ENCODE results near the gene PIF1. TPM values are rescaled to one million over a fixed set of nuclear protein-coding genes. Genes with fewer than 3 reads are reported as not detected.

Gene PIF1
- polyA plus RNA-seq, 2 donors = 5.0 to 9.2 TPM

- no peaks in the 10 kb centered on the region for H3K9me3 ChIP-seq (ENCODE audit: control insufficient read depth in 2 of 2, insufficient read depth in 1 of 2, low read depth in 1 of 2, low read length in 1 of 2)
- H3K4me3 ChIP-seq (ENCODE audit: low read depth in 1 of 2, low read length in 2 of 2) = no peak overlapping the region
- no peaks in the 10 kb centered on the region for H3K36me3 ChIP-seq (ENCODE audit: control insufficient read depth in 2 of 2, insufficient read depth in 2 of 2, low read length in 1 of 2)
- H3K27ac ChIP-seq (ENCODE audit: low read depth in 2 of 2, low read length in 1 of 2) = no peak overlapping the region
- no peaks in the 10 kb centered on the region for H3K4me1 ChIP-seq (ENCODE audit: control insufficient read depth in 2 of 2, insufficient read depth in 2 of 2, low read length in 1 of 2)
- H3K27me3 ChIP-seq (ENCODE audit: control insufficient read depth in 1 of 2, insufficient read depth in 2 of 2, low read length in 2 of 2) = no peaks in the 10 kb centered on the region
- 81 to 86% methylated on average over 5 of the region's 5 CpGs for WGBS, 2 donors
Measured at GRCh38 chr15:64782751-64783150, 42.7 kb downstream of the PIF1 start.

DNA sequence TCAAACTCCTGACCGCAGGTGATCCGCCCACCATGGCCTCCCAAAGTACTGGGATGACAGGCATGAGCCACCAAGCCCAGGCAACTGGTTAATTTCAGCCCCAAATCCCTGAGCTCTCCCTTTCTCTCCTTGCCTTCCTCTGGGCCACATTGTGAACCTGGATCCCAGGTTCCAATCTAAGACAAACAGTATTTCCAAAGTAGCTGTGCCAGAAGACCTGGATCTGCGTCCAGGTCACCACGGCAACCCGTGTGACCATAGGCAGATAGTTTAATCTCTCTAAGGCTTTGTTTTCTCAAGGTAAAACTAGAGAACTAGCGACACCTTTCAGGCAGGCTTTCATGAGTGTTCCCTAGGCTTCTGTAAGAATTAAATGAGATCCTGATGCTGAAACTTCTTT, 44.1 kb downstream of the PIF1 start:
- no peaks in the 10 kb centered on the region for H3K9me3 ChIP-seq (ENCODE audit: control insufficient read depth in 2 of 2, insufficient read depth in 1 of 2, low read depth in 1 of 2, low read length in 1 of 2)
- no peaks in the 10 kb centered on the region for H3K4me1 ChIP-seq (ENCODE audit: control insufficient read depth in 2 of 2, insufficient read depth in 2 of 2, low read length in 1 of 2)
- H3K27ac ChIP-seq (ENCODE audit: low read depth in 2 of 2, low read length in 1 of 2) = no peak overlapping the region
- no peaks in the 10 kb centered on the region for H3K27me3 ChIP-seq (ENCODE audit: control insufficient read depth in 1 of 2, insufficient read depth in 2 of 2, low read length in 2 of 2)
- WGBS, 2 donors = 77 to 78% methylated on average over 6 of the region's 6 CpGs
- H3K36me3 ChIP-seq (ENCODE audit: control insufficient read depth in 2 of 2, insufficient read depth in 2 of 2, low read length in 1 of 2) = no peaks in the 10 kb centered on the region
- H3K4me3 ChIP-seq (ENCODE audit: low read depth in 1 of 2, low read length in 2 of 2) = no peak overlapping the region

- no peaks in the 10 kb centered on the region for H3K4me1 ChIP-seq (ENCODE audit: control insufficient read depth in 2 of 2, insufficient read depth in 2 of 2, low read length in 1 of 2)
- H3K27ac ChIP-seq (ENCODE audit: low read depth in 2 of 2, low read length in 1 of 2) = no peak overlapping the region
- 72 to 82% methylated on average over 8 of the region's 8 CpGs for WGBS, 2 donors
- no peak overlapping the region for H3K4me3 ChIP-seq (ENCODE audit: low read depth in 1 of 2, low read length in 2 of 2)
- H3K36me3 ChIP-seq (ENCODE audit: control insufficient read depth in 2 of 2, insufficient read depth in 2 of 2, low read length in 1 of 2) = no peaks in the 10 kb centered on the region
- H3K9me3 ChIP-seq (ENCODE audit: control insufficient read depth in 2 of 2, insufficient read depth in 1 of 2, low read depth in 1 of 2, low read length in 1 of 2) = no peaks in the 10 kb centered on the region
- H3K27me3 ChIP-seq (ENCODE audit: control insufficient read depth in 1 of 2, insufficient read depth in 2 of 2, low read length in 2 of 2) = no peaks in the 10 kb centered on the region
Measured at GRCh38 chr15:64780600-64781156, 44.8 kb downstream of the PIF1 start.

- peaks cover 0 to 2% of the 10 kb centered on the region in 2 donors for H3K4me1 ChIP-seq (ENCODE audit: control insufficient read depth in 2 of 2, insufficient read depth in 2 of 2, low read length in 1 of 2)
- H3K9me3 ChIP-seq (ENCODE audit: control insufficient read depth in 2 of 2, insufficient read depth in 1 of 2, low read depth in 1 of 2, low read length in 1 of 2) = no peaks in the 10 kb centered on the region
- no peak overlapping the region for H3K4me3 ChIP-seq (ENCODE audit: low read depth in 1 of 2, low read length in 2 of 2)
- no peaks in the 10 kb centered on the region for H3K27me3 ChIP-seq (ENCODE audit: control insufficient read depth in 1 of 2, insufficient read depth in 2 of 2, low read length in 2 of 2)
- WGBS, 2 donors = 96 to 98% methylated on average over 1 of the region's 1 CpG
- H3K36me3 ChIP-seq (ENCODE audit: control insufficient read depth in 2 of 2, insufficient read depth in 2 of 2, low read length in 1 of 2) = no peaks in the 10 kb centered on the region
- H3K27ac ChIP-seq (ENCODE audit: low read depth in 2 of 2, low read length in 1 of 2) = no peak overlapping the region
Measured at GRCh38 chr15:64779630-64780029, 45.8 kb downstream of the PIF1 start.

GRCh38 chr15:64779024-64779423, 46.4 kb downstream of the PIF1 start:
- H3K4me1 ChIP-seq (ENCODE audit: control insufficient read depth in 2 of 2, insufficient read depth in 2 of 2, low read length in 1 of 2) = peaks cover 0 to 2% of the 10 kb centered on the region in 2 donors
- H3K27ac ChIP-seq (ENCODE audit: low read depth in 2 of 2, low read length in 1 of 2) = no peak overlapping the region
- no peaks in the 10 kb centered on the region for H3K27me3 ChIP-seq (ENCODE audit: control insufficient read depth in 1 of 2, insufficient read depth in 2 of 2, low read length in 2 of 2)
- H3K36me3 ChIP-seq (ENCODE audit: control insufficient read depth in 2 of 2, insufficient read depth in 2 of 2, low read length in 1 of 2) = no peaks in the 10 kb centered on the region
- 62 to 81% methylated on average over 2 of the region's 2 CpGs for WGBS, 2 donors
- no peaks in the 10 kb centered on the region for H3K9me3 ChIP-seq (ENCODE audit: control insufficient read depth in 2 of 2, insufficient read depth in 1 of 2, low read depth in 1 of 2, low read length in 1 of 2)
- H3K4me3 ChIP-seq (ENCODE audit: low read depth in 1 of 2, low read length in 2 of 2) = no peak overlapping the region

DNA sequence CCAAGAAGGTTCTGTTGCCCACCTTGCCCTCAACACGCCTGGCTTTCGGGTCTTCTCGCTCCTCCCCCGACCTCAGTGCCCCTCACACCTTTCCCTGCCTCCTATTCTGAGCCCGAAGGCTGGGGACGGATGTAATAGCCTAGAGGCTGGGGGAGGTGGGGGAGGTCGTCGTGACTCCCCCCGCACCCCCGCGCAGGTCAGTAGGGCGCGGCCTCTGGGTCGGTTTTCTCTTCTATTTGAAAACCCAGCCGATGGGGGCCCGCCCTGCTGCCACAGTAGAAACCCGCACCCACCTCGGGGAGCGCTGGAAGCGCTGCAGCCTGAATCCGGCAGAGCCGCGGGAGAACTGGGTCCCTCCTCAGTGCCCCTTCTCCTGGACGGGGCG, 49.1 kb downstream of the PIF1 start:
- 27 to 45% methylated on average over 22 to 25 of the region's 25 CpGs for WGBS, 2 donors
- Histone ChIP-seq H3K27me3 (ENCODE audit: control insufficient read depth in 1 of 2, insufficient read depth in 2 of 2, low read length in 2 of 2) (no peaks in the 10 kb centered on the region), H3K4me1 (ENCODE audit: control insufficient read depth in 2 of 2, insufficient read depth in 2 of 2, low read length in 1 of 2) (peaks cover 0 to 2% of the 10 kb centered on the region in 2 donors), H3K9me3 (ENCODE audit: control insufficient read depth in 2 of 2, insufficient read depth in 1 of 2, low read depth in 1 of 2, low read length in 1 of 2) (no peaks in the 10 kb centered on the region), H3K4me3 (ENCODE audit: low read depth in 1 of 2, low read length in 2 of 2) (peak overlapping the region in 1 of 2 donors; percentile 75), H3K36me3 (ENCODE audit: control insufficient read depth in 2 of 2, insufficient read depth in 2 of 2, low read length in 1 of 2) (no peaks in the 10 kb centered on the region), H3K27ac (ENCODE audit: low read depth in 2 of 2, low read length in 1 of 2) (peak overlapping the region; percentile 77 to 80)

DNA sequence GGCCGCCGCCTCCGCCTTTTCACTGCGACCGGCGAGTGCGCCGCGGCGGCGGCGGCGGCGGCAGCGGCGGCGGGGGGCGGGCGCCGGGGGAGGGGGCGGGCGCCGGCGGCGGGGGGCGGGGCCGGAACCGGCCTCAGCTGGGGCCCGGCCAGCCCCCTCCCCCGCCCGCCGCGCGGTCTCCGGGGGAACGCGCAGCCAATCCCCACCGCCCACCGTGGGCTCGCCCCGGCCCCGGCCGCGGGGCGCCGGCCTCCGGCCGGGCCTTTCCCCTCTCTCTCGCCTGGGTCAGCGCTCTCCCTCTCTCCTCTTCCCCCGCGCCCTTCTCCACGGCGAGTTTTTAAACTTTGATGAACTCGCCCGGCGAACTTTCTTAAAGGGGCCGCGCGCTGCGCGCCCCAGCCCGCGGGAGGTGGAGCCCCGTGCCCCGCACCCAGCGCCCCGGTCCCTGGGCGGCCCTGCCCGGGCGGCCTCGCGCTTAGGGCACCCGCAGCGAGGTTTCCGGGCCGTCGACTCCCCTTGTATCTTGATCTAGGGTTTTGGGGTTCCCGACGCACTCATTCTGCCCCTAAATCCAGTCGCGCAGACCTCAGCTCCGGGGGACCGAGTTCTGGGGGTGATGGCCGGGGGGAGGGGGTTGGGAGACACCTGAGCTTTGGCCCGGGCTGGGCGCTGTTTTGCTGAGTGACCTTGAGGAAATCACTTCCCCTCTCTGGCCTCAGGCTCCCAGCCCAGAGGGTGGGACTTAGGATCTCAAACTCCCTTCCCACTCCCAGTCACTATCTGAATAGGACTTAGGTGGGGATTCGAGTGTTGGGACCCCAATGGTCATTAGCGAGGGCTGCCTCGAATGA, 49.7 kb downstream of the PIF1 start, which contains the start of gene RBPMS2:
Gene RBPMS2, minus strand, starts transcription at position 39 of the 851 bp plus-strand sequence. CDS start 270 bp downstream, outside the sequence.
- H3K9me3 ChIP-seq (ENCODE audit: control insufficient read depth in 2 of 2, insufficient read depth in 1 of 2, low read depth in 1 of 2, low read length in 1 of 2) = no peaks in the 10 kb centered on the region
- H3K27ac ChIP-seq (ENCODE audit: low read depth in 2 of 2, low read length in 1 of 2) = peak within 1 kb of the TSS; percentile 77 to 80
- H3K4me1 ChIP-seq (ENCODE audit: control insufficient read depth in 2 of 2, insufficient read depth in 2 of 2, low read length in 1 of 2) = peaks cover 0 to 2% of the 10 kb centered on the region in 2 donors
- WGBS, 2 donors = 1% methylated on average over 43 to 73 of the region's 90 CpGs
- H3K4me3 ChIP-seq (ENCODE audit: low read depth in 1 of 2, low read length in 2 of 2) = peak within 1 kb of the TSS; percentile 49 to 75
- H3K27me3 ChIP-seq (ENCODE audit: control insufficient read depth in 1 of 2, insufficient read depth in 2 of 2, low read length in 2 of 2) = no peaks in the 10 kb centered on the region
- no peaks in the 10 kb centered on the region for H3K36me3 ChIP-seq (ENCODE audit: control insufficient read depth in 2 of 2, insufficient read depth in 2 of 2, low read length in 1 of 2)

GRCh38 chr15:64774629-64775493, 50.6 kb downstream of the PIF1 start:
- peak overlapping the region; percentile 71 to 74 for H3K27ac ChIP-seq (ENCODE audit: low read depth in 2 of 2, low read length in 1 of 2)
- H3K27me3 ChIP-seq (ENCODE audit: control insufficient read depth in 1 of 2, insufficient read depth in 2 of 2, low read length in 2 of 2) = no peaks in the 10 kb centered on the region
- no peaks in the 10 kb centered on the region for H3K36me3 ChIP-seq (ENCODE audit: control insufficient read depth in 2 of 2, insufficient read depth in 2 of 2, low read length in 1 of 2)
- peak overlapping the region; percentile 49 to 75 for H3K4me3 ChIP-seq (ENCODE audit: low read depth in 1 of 2, low read length in 2 of 2)
- 2 to 3% methylated on average over 62 to 115 of the region's 115 CpGs for WGBS, 2 donors
- peaks cover 0 to 2% of the 10 kb centered on the region in 2 donors for H3K4me1 ChIP-seq (ENCODE audit: control insufficient read depth in 2 of 2, insufficient read depth in 2 of 2, low read length in 1 of 2)
- H3K9me3 ChIP-seq (ENCODE audit: control insufficient read depth in 2 of 2, insufficient read depth in 1 of 2, low read depth in 1 of 2, low read length in 1 of 2) = no peaks in the 10 kb centered on the region

DNA sequence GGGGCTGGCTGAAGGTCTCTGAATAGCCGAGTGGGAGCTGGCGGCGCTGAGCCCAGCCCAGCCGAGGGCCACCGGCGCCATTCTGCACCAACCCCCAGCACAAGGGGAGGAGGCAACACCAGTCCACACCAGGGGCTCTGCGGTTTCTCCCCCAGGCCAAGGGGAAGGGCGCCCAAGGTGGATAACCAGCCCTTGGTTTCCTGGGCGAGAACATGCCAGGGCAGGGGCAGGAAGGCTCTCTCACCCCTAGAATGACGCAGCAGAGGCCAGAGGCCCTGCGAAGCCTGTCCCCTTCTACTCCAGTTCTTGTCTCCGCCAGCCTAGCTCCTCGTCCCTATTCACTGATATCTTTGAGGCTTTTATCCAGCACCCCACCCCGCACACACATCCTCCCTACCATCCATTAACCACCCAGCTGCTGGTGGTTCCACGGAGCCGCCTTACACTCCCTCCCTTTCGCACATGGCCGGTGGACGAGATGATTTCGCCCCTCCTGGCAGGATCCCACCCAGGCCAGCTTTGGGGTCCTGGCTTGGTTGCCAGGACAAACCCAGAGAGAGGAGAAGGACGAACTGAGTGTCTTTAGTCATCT, 51.3 kb downstream of the PIF1 start:
- Histone ChIP-seq H3K27me3 (ENCODE audit: control insufficient read depth in 1 of 2, insufficient read depth in 2 of 2, low read length in 2 of 2) (no peaks in the 10 kb centered on the region), H3K36me3 (ENCODE audit: control insufficient read depth in 2 of 2, insufficient read depth in 2 of 2, low read length in 1 of 2) (no peaks in the 10 kb centered on the region), H3K9me3 (ENCODE audit: control insufficient read depth in 2 of 2, insufficient read depth in 1 of 2, low read depth in 1 of 2, low read length in 1 of 2) (no peaks in the 10 kb centered on the region), H3K4me3 (ENCODE audit: low read depth in 1 of 2, low read length in 2 of 2) (peak overlapping the region; percentile 49 to 75), H3K4me1 (ENCODE audit: control insufficient read depth in 2 of 2, insufficient read depth in 2 of 2, low read length in 1 of 2) (peaks cover 0 to 2% of the 10 kb centered on the region in 2 donors), H3K27ac (ENCODE audit: low read depth in 2 of 2, low read length in 1 of 2) (peak overlapping the region; percentile 71 to 74)
- WGBS, 2 donors = 66 to 71% methylated on average over 21 of the region's 21 CpGs
